Hepatocyte (in vitro differentiated cells): Measurements from ENCODE around the gene SRRM4.

ENCODE experiments used
- CTCF ChIP-seq: fragments of 200-600 bp; sonication (generic); IDR thresholded peaks from 2 replicates; pipeline ENCODE4 v1.5.1; 2016; ENCODE audit warnings: antibody characterized with exemption, mild to moderate bottlenecking; ENCODE audit not compliant: poor library complexity
- EZH2 ChIP-seq: fragments of 200-600 bp; sonication (generic); IDR thresholded peaks from 2 replicates; pipeline ENCODE4 v1.6.1; 2016; ENCODE audit warnings: antibody characterized with exemption, mild to moderate bottlenecking, borderline replicate concordance
- EZH2phosphoT487 ChIP-seq: fragments of 200-600 bp; sonication (generic); IDR thresholded peaks from one replicate; pipeline ENCODE4 v1.6.1; 2018; ENCODE audit warnings: antibody characterized with exemption, mild to moderate bottlenecking, low read depth, moderate library complexity; ENCODE audit not compliant: unreplicated experiment, severe bottlenecking

DNA sequence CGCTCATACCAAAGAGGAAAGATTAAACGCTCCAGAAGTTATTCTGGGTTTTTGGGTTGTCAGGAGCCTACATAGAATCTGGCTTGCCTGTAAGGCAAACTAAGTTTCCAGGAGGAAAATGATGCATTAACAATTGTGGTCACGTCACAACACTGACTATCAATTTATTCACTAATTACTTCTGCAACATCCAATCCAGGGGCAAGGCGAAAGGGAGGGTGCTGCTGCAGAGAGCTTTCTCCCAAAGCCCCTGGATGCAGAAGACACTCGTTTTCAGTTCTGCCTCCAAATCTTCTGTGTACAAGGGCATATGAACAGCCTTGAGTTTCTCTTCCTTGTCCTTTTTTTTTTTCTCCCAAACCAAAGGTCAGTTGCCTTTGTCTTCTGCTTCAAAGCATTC lies 10.5 kb upstream of the SRRM4 start:
- no peak for TF ChIP-seq CTCF
- no peak for TF ChIP-seq EZH2
- no peak for TF ChIP-seq EZH2phosphoT487
